SK-MEL-5 (cell line): ENCODE measurements around the gene CD36. TPM values are rescaled to one million over a fixed set of nuclear protein-coding genes. Genes with fewer than 3 reads are reported as not detected.

Source experiments
- DNase-seq: peaks from one replicate; pipeline ENCODE4 v3.0.0-alpha.2; 2016; ENCODE audit warnings: low read depth, low spot score
- in situ Hi-C: cut with HindIII; loops from 2 replicates; pipeline ENCODE4 v1.10.0; 2016; ENCODE audit warnings: low sequenced_read_pairs, high pct_unique_total_duplicates, low pct_unique_long_range_greater_than_20kb
- small RNA-seq, 2 experiments: library from RNA; depleted of rRNA; stranded (forward); fragments of <200 nt; gene quantifications; one replicate each; pipeline ENCODE3, GENCODE V24; 2014
- total RNA-seq: library from RNA; depleted of rRNA; stranded (reverse); fragments of >200 nt; shearing (Covaris generic); gene quantifications from 2 replicates; pipeline ENCODE4 v1.2.3, GENCODE V29; 2014; rRNA removed

Gene CD36
- total RNA-seq, 1 experiment from 2014 or later, result 45.5 TPM

GRCh38 chr7:80720146-80720545 is 81.7 kb downstream of the CD36 start:
- DNase-seq, result no peak

GRCh38 chr7:80721883-80722615 is 83.6 kb downstream of the CD36 start:
- in situ Hi-C loops, result no loop called here
- DNase-seq, result peak; percentile 54

More at GRCh38 chr7:80720146-80720545, 81.7 kb downstream of the CD36 start:
- in situ Hi-C loops, result no loop called here

- in situ Hi-C loops, result no loop called here
- DNase-seq, result peak; percentile 75
Measured at GRCh38 chr7:80722616-80723195, 84.3 kb downstream of the CD36 start.

GRCh38 chr7:80724249-80724871 is 85.9 kb downstream of the CD36 start:
- in situ Hi-C loops, result no loop called here
- no peak for DNase-seq

- in situ Hi-C loops, result no loop called here
- DNase-seq, result no peak
Measured at GRCh38 chr7:80725181-80725611, 86.8 kb downstream of the CD36 start.

Small RNAs within 50 kb of the gene (small RNA-seq; reads per million reads assigned to genes)
- gene AC073850.1, result 0 reads per million in 2 experiments

Other genes with a start within 250 kb of the CD36 start
- not detected in 2 replicates for gene GNAT3, start 126.6 kb upstream of the CD36 start, total RNA-seq